ENCODE results near the gene LBH.

LBH gene

GRCh38 chr2:30273574-30273929 lies 42.2 kb downstream of the LBH start:
- TF ChIP-seq CTCF (IDR thresholded peaks at IDR 0.05; ENCODE audit: insufficient read depth, low read depth, low read length, missing control alignments) = no peak
- DNase-seq (ENCODE audit: low read depth) = peak; percentile 45
- H3K4me3 ChIP-seq (ENCODE audit: low read length) = no peak overlapping the region

GRCh38 chr2:30275256-30275655 lies 43.9 kb downstream of the LBH start:
- peak overlapping the region; percentile 14 for H3K4me3 ChIP-seq (ENCODE audit: low read length)
- peak; percentile 83 for DNase-seq (ENCODE audit: low read depth)
- no peak for TF ChIP-seq CTCF (IDR thresholded peaks at IDR 0.05; ENCODE audit: insufficient read depth, low read depth, low read length, missing control alignments)

- no peak for TF ChIP-seq CTCF (IDR thresholded peaks at IDR 0.05; ENCODE audit: insufficient read depth, low read depth, low read length, missing control alignments)
- no peak for DNase-seq (ENCODE audit: low read depth)
- H3K4me3 ChIP-seq (ENCODE audit: low read length) = no peak overlapping the region
These were observed 45.1 kb downstream of the LBH start for GRCh38 chr2:30276455-30276911.

GRCh38 chr2:30277582-30277981 lies 46.2 kb downstream of the LBH start:
- TF ChIP-seq CTCF (IDR thresholded peaks at IDR 0.05; ENCODE audit: insufficient read depth, low read depth, low read length, missing control alignments) = no peak
- no peak overlapping the region for H3K4me3 ChIP-seq (ENCODE audit: low read length)
- no peak for DNase-seq (ENCODE audit: low read depth)

- DNase-seq (ENCODE audit: low read depth) = no peak
- TF ChIP-seq CTCF (IDR thresholded peaks at IDR 0.05; ENCODE audit: insufficient read depth, low read depth, low read length, missing control alignments) = no peak
- H3K4me3 ChIP-seq (ENCODE audit: low read length) = no peak overlapping the region
These were observed 47.1 kb downstream of the LBH start for GRCh38 chr2:30278419-30278818.

- H3K4me3 ChIP-seq (ENCODE audit: low read length) = no peak overlapping the region
- TF ChIP-seq CTCF (IDR thresholded peaks at IDR 0.05; ENCODE audit: insufficient read depth, low read depth, low read length, missing control alignments) = no peak
- no peak for DNase-seq (ENCODE audit: low read depth)
These were observed 49.5 kb downstream of the LBH start for GRCh38 chr2:30280596-30281434.

GRCh38 chr2:30282081-30282480 lies 50.7 kb downstream of the LBH start:
- TF ChIP-seq CTCF (IDR thresholded peaks at IDR 0.05; ENCODE audit: insufficient read depth, low read depth, low read length, missing control alignments) = no peak
- no peak for DNase-seq (ENCODE audit: low read depth)
- no peak overlapping the region for H3K4me3 ChIP-seq (ENCODE audit: low read length)

Measured in epithelial cell of esophagus (primary cell).